ENCODE measurements around the gene ZNF593. TPM values are rescaled to one million over a fixed set of nuclear protein-coding genes. Genes with fewer than 3 reads are reported as not detected.

Gene ZNF593
- total RNA-seq, 4 donors from 2014 or later = 7.9 to 27.1 (median 16.3) TPM

DNA sequence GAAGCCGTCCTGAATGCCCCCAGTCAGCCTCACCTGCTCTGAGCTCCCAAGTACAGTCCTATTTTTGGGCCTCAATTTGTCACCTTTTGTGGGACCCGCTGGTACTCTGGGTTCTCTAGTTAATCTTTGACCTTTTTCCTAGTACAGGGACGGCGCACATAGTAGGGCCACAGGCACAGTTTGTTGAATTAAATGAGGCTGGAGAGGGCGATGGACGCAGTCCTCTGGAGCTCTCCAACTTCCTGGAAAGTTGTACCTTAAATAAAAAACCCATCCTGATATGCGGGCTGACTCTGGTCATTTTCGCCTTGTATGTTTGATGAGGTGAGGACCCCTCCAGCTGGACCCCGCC, 6.0 kb upstream of the ZNF593 start:
- no peaks in the 10 kb centered on the region for H3K36me3 ChIP-seq
- H3K4me1 ChIP-seq = peaks cover 0 to 7% of the 10 kb centered on the region in 2 donors
- peak overlapping the region in 1 of 2 donors; percentile 34 for H3K4me3 ChIP-seq
- no peaks in the 10 kb centered on the region for H3K9me3 ChIP-seq
- no peak for DNase-seq
- H3K27ac ChIP-seq = peak overlapping the region; percentile 60 to 77
- TF ChIP-seq, protein P1, sequence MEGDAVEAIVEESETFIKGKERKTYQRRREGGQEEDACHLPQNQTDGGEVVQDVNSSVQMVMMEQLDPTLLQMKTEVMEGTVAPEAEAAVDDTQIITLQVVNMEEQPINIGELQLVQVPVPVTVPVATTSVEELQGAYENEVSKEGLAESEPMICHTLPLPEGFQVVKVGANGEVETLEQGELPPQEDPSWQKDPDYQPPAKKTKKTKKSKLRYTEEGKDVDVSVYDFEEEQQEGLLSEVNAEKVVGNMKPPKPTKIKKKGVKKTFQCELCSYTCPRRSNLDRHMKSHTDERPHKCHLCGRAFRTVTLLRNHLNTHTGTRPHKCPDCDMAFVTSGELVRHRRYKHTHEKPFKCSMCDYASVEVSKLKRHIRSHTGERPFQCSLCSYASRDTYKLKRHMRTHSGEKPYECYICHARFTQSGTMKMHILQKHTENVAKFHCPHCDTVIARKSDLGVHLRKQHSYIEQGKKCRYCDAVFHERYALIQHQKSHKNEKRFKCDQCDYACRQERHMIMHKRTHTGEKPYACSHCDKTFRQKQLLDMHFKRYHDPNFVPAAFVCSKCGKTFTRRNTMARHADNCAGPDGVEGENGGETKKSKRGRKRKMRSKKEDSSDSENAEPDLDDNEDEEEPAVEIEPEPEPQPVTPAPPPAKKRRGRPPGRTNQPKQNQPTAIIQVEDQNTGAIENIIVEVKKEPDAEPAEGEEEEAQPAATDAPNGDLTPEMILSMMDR (IDR thresholded peaks at IDR 0.05) = no peak
- TF ChIP-seq POLR2A (IDR thresholded peaks at IDR 0.05) = no peak
- no peaks in the 10 kb centered on the region for H3K27me3 ChIP-seq
- intact Hi-C loops (cut with DNase I; ENCODE audit: low total_unique reads) = loop anchor here (5.0 kb wide), 1 partner anchor 126 kb away; no protein-coding TSS in a partner anchor

DNA sequence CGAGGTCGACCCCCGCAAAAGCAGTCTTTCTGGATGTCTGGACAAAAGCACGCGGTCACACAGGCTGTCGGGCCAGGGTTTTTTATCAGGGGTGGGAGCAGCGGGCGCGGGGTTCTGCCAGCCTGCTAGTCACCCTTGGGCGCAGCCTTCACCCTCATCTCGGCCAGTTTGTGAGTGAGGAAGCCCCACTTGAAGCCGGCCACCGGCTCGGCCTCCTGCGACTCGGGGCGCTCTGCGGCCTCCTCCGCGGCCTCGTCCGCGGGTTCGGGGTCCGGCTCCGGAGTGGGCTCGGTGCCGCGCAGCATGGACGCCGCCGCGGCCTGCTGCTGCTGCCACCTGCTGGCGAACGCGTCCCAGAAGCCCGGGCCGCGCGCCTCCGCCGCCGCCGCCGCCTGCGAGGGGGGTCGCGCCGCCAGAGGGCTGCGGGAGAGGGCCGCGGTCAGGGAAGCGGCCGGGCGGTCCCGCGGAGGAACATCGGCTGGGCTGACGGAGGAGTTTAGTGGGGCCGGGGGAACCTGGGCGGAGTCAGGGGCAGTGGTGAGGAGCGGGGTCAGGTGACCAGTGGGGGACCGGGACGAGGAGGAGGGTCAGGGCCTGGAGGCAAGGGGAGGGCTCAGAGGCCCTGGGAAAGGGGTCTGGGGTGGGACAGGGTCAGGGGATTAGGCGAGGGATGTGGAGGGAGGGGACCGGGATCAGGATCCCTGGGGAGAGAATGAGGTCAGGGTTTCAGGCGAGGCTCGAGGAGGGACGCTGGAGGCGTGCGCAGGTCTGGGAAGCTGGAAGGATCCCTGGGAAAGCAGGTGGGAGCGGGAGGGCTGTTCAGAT, 5.5 kb upstream of the ZNF593 start:
- Histone ChIP-seq H3K27ac (peak overlapping the region; percentile 60 to 77), H3K9me3 (no peaks in the 10 kb centered on the region), H3K36me3 (no peaks in the 10 kb centered on the region), H3K27me3 (no peaks in the 10 kb centered on the region), H3K4me3 (peak overlapping the region; percentile 20 to 34), H3K4me1 (peaks cover 0 to 7% of the 10 kb centered on the region in 2 donors)
- DNase-seq = peak in 1 of 2 donors; percentile 37
- TF ChIP-seq POLR2A (IDR thresholded peaks at IDR 0.05) = peak in 1 of 2 donors; percentile 20
- TF ChIP-seq, protein P1 (IDR thresholded peaks at IDR 0.05) = peak; percentile 30 to 82 (median 74)
- intact Hi-C loops (cut with DNase I; ENCODE audit: low total_unique reads) = loop anchor here (5.0 kb wide), 1 partner anchor 127 kb away; no protein-coding TSS in a partner anchor

DNA sequence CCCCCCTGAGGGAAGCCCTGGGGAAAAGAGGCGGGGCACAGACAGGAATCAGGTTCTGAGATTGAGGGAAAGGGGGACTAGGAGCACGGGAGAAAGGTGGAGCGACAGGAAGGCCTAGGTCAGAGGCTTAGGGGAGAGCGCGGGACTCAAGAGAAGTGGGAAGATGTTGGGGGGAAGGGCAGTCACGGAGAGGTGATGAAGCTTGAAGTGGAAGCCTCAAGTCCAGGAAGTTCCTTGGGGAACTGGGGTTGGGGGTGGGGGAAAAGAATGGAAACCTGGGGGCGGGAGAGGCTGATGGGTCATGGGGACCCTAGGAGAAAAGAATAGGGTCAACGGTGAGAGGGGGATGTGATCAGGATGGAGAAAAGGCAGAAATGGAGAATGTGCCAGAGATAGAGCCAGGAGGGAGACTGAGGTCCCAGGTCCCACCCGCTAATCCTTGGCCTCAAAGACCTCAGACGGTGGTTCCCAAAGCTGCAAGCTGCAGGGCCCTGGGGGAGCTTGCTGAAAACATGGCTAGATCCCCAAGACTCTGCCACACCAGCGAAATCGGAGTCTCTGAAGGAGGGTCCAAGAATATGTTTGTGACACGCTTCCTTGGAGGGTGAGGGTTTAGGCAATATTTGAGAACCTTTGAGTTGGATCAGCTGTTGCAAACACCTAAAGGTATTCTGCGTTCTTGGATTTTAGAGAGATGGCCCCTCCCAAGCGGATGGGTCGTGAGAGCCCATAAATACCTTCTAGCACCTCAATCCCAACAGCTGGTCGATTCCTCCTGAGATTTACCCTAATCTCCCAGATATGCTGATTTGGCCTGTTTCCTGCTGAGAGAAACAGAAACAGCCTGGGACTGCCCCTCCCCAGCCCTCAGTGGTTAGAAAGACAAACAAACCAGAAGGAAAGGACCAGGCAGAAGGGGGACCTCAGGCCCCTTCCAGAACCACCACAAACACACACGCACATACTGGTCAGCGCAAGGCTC, 4.6 kb upstream of the ZNF593 start:
- peak overlapping the region in 1 of 2 donors; percentile 77 for H3K27ac ChIP-seq
- H3K4me3 ChIP-seq = no peak overlapping the region
- no peak for TF ChIP-seq POLR2A (IDR thresholded peaks at IDR 0.05)
- TF ChIP-seq, protein P1 (IDR thresholded peaks at IDR 0.05) = no peak

DNA sequence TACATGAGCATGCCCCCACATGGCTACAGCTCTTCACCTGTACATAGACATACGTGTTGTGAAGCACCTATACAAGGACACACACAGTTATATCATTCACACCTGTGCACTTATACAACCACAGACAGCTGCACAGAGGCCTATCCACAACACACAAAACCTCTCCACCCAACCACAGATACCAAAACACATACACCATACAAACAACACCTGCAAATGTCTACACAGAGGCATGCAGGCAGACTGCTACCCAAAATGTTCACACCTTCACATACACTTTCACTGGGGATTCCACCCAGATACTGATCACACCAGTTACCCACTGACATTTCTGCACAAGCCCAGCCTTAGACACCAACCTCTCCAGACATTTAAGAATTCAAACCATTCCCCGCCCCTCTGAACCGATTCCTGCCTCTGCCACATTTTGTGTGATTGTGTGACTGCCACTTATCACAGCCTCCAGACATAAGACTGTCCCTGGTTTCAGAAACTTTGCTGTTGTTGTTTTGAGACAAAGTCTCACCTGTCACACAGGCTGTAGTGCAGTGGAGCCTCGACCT, 2.9 kb upstream of the ZNF593 start:
- H3K27me3 ChIP-seq = no peaks in the 10 kb centered on the region
- H3K27ac ChIP-seq = no peak overlapping the region
- intact Hi-C loops (cut with DNase I; ENCODE audit: low total_unique reads) = no loop called here
- no peaks in the 10 kb centered on the region for H3K9me3 ChIP-seq
- H3K4me1 ChIP-seq = peaks cover 0 to 12% of the 10 kb centered on the region in 2 donors
- H3K4me3 ChIP-seq = no peak overlapping the region
- H3K36me3 ChIP-seq = no peaks in the 10 kb centered on the region
- TF ChIP-seq, protein P1 (IDR thresholded peaks at IDR 0.05) = no peak
- no peak for TF ChIP-seq POLR2A (IDR thresholded peaks at IDR 0.05)
- no peak for DNase-seq

More for the DNA sequence above, 4.6 kb upstream of the ZNF593 start:
- DNase-seq = no peak
- Histone ChIP-seq H3K27me3 (no peaks in the 10 kb centered on the region), H3K4me1 (peaks cover 0 to 7% of the 10 kb centered on the region in 2 donors), H3K9me3 (no peaks in the 10 kb centered on the region), H3K36me3 (no peaks in the 10 kb centered on the region)
- intact Hi-C loops (cut with DNase I; ENCODE audit: low total_unique reads) = loop anchor here (5.0 kb wide), 1 partner anchor 128 kb away; no protein-coding TSS in a partner anchor

All from uterus (tissue), 4 donors.